GM19324 (cell line): ENCODE measurements around the gene OCRL.

Source experiments
- ATAC-seq: cut with Tn5 transposase; IDR thresholded peaks from one replicate; pipeline ENCODE4 v1.9.1; 2021; ENCODE audit warnings: mild to moderate bottlenecking, moderate library complexity; ENCODE audit not compliant: unreplicated experiment, low FRiP score

Gene OCRL

GRCh38 chrX:129629837-129630236, 89.8 kb downstream of the OCRL start:
- ATAC-seq: no peak

GRCh38 chrX:129631849-129632248, 91.8 kb downstream of the OCRL start:
- no peak for ATAC-seq

GRCh38 chrX:129632443-129632842, 92.4 kb downstream of the OCRL start:
- no peak for ATAC-seq

- ATAC-seq: no peak
Measured at GRCh38 chrX:129634541-129634940, 94.5 kb downstream of the OCRL start.

- ATAC-seq: no peak
Measured at GRCh38 chrX:129636175-129636681, 96.2 kb downstream of the OCRL start.

GRCh38 chrX:129637217-129638109, 97.4 kb downstream of the OCRL start:
- ATAC-seq: peak; percentile 54

GRCh38 chrX:129638917-129639316, 98.9 kb downstream of the OCRL start:
- no peak for ATAC-seq

GRCh38 chrX:129640737-129641136, 100.7 kb downstream of the OCRL start:
- no peak for ATAC-seq

- ATAC-seq: no peak
Measured at GRCh38 chrX:129641469-129641868, 101.4 kb downstream of the OCRL start.

GRCh38 chrX:129641941-129642340, 101.9 kb downstream of the OCRL start:
- ATAC-seq: no peak
